Gastrocnemius medialis (tissue), 4 donors: Measurements from ENCODE around the gene AGAP5. TPM values are rescaled to one million over a fixed set of nuclear protein-coding genes. Genes with fewer than 3 reads are reported as not detected.
A peak's percentile ranks its signal among the peaks of the same experiment; 100 is the strongest.
"Not testable (repeated sequence)": the region's sequence is repeated elsewhere in the genome, so short reads cannot be mapped to it uniquely, and the experiment has no call there.

Experiments
- ATAC-seq, 2 donors: fragments of 150-250 bp; one replicate each; pipeline ENCODE4 v1.9.1; 2016
- DNase-seq, 2 donors: peaks; one replicate each; pipeline ENCODE4 v3.0.0-alpha.2; 2019
- H3K27ac ChIP-seq, 4 donors: fragments of 200-600 bp; sonication (generic); 1 replicate in 1 of 4; 2 replicates in 3 of 4; pipeline ENCODE4 v1.5.1; 2016 to 2018; ENCODE audit warnings: mild to moderate bottlenecking in 2 of 4, moderate library complexity in 1 of 4
- H3K27me3 ChIP-seq, 3 donors: fragments of 200-600 bp; sonication (generic) in 2 of 3; 1 replicate in 1 of 3; 2 replicates in 2 of 3; pipeline versions ENCODE4 v1.5.1 to v1.6.0; 2016 to 2019; ENCODE audit warnings: mild to moderate bottlenecking in 1 of 3, moderate library complexity in 1 of 3
- H3K36me3 ChIP-seq, 2 donors: fragments of 200-600 bp; sonication (generic) in 1 of 2; one replicate each; pipeline ENCODE4 v1.5.1; 2017 to 2018
- H3K4me1 ChIP-seq, 2 donors: fragments of 200-600 bp; sonication (generic) in 1 of 2; one replicate each; pipeline ENCODE4 v1.5.1; 2016 to 2017; ENCODE audit warnings: mild to moderate bottlenecking in 2 of 2
- H3K4me3 ChIP-seq, 4 donors: fragments of 200-600 bp; sonication (generic) in 3 of 4; 1 replicate in 1 of 4; 2 replicates in 3 of 4; pipeline ENCODE4 v1.5.1; 2016 to 2019; ENCODE audit warnings: mild to moderate bottlenecking in 2 of 4
- H3K9me3 ChIP-seq, 3 donors: fragments of 200-600 bp; sonication (generic) in 2 of 3; 1 replicate in 1 of 3; 2 replicates in 2 of 3; pipeline ENCODE4 v1.5.1; 2016 to 2019
- CTCF ChIP-seq, 5 experiments: fragments of 450-650 bp in 3 of 5; fragments of 200-600 bp in 2 of 5; sonication (generic) in 2 of 5; IDR thresholded peaks in 4 of 5; conservative IDR thresholded peaks in 1 of 5; 1 replicate in 4 of 5; 2 replicates in 1 of 5; pipeline ENCODE4 v1.5.1; 2016 to 2019; ENCODE audit warnings: antibody characterized with exemption in 5 of 5, mild to moderate bottlenecking in 3 of 5, moderate library complexity in 3 of 5
- POLR2A ChIP-seq, 2 donors: fragments of 450-650 bp; IDR thresholded peaks; one replicate each; pipeline ENCODE4 v1.6.1; 2017; ENCODE audit warnings: antibody characterized with exemption in 2 of 2, mild to moderate bottlenecking in 2 of 2, moderate library complexity in 2 of 2
- in situ Hi-C, 4 donors: fragments of 200-750 bp; cut with MboI; loops; one replicate each; pipeline versions ENCODE4 v1.15.0 to v1.8.0; 2017; ENCODE audit warnings: low sequenced_read_pairs in 4 of 4
- intact Hi-C: fragments of 100-400 bp; cut with DNase I; formaldehyde crosslinking; loops from one replicate; pipeline ENCODE4 v1.15.1; 2023; ENCODE audit warnings: low total_unique reads
- total RNA-seq, 4 donors: library from RNA; depleted of rRNA; stranded (reverse); fragments of >200 nt; gene quantifications; one replicate each; pipeline versions ENCODE4 v1.1.0 to v1.2.3, GENCODE V29; 2016

Gene AGAP5
- total RNA-seq, 4 donors from 2014 or later = 1.6 to 4.1 (median 3.1) TPM

DNA sequence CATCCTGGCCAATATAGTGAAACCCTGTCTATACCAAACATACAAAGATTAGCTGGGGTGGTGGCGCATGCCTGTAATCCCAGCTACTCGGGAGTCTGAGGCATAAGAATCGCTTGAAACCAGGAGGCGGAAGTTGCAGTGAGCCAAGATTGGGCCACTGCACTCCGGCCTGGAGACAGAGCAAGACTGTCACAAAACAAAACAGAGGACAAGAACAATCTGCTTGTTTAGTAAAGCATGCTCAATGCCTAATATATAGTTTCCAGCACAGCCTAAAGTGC, 44.5 kb upstream of the AGAP5 start:
- ATAC-seq (no peak), DNase-seq (no peak)
- Histone ChIP-seq H3K4me1 (peaks cover 31 to 34% of the 10 kb centered on the region in 2 donors), H3K36me3 (peaks cover 0 to 12% of the 10 kb centered on the region in 2 donors), H3K4me3 (no peak overlapping the region), H3K27me3 (no peaks in the 10 kb centered on the region), H3K27ac (peak overlapping the region in 3 of 4 donors; percentile 21 to 96 (median 22)), H3K9me3 (no peaks in the 10 kb centered on the region)
- intact Hi-C loops (no loop called here), in situ Hi-C loops (no loop called here)
- no peak for TF ChIP-seq CTCF (IDR thresholded peaks at IDR 0.05 in 4 of 5, conservative IDR thresholded peaks at IDR 0.05 in 1 of 5)
- TF ChIP-seq POLR2A (IDR thresholded peaks at IDR 0.05) = no peak

- not testable (repeated sequence) for DNase-seq
Measured at GRCh38 chr10:73740501-73741254, 42.8 kb upstream of the AGAP5 start.

DNA sequence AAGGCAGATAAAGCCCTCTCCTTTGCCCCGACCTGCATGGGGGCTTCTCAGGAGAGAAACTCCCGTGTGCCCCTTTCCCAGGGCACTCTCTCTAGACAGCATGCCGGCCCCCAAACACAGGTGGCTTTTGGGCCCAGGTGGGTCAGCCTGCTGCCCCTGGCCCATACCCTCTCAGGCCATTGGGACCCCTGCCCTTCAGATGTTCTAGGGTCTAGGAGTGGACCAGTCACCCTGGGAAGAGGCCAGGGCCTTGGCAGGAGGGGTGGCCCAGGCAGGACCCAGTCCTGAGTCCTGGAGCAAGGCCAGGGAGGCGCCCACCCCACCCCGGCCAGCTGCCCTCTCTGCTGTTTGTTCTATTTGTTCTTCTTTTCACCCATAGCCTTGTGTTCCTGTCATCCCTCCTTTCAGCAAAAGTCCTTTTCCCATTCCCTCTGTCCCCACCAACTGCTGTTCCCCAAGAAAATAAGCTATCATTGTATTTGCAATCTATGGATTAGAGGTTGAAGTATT, 36.9 kb upstream of the AGAP5 start:
- intact Hi-C loops (no loop called here), in situ Hi-C loops (no loop called here)
- H3K36me3 ChIP-seq = peaks cover 0 to 19% of the 10 kb centered on the region in 2 donors
- no peaks in the 10 kb centered on the region for H3K9me3 ChIP-seq
- H3K4me1 ChIP-seq = peaks cover 14 to 25% of the 10 kb centered on the region in 2 donors
- no peaks in the 10 kb centered on the region for H3K27me3 ChIP-seq
- H3K27ac ChIP-seq = peak overlapping the region; percentile 28 to 59 (median 38)
- DNase-seq (no peak), ATAC-seq (no peak)
- no peak overlapping the region for H3K4me3 ChIP-seq
- TF ChIP-seq POLR2A (IDR thresholded peaks at IDR 0.05) = no peak
- no peak for TF ChIP-seq CTCF (IDR thresholded peaks at IDR 0.05 in 4 of 5, conservative IDR thresholded peaks at IDR 0.05 in 1 of 5)

More at GRCh38 chr10:73740501-73741254, 42.8 kb upstream of the AGAP5 start:
- H3K36me3 ChIP-seq, H3K9me3 ChIP-seq, in situ Hi-C loops, H3K27me3 ChIP-seq, H3K4me3 ChIP-seq, intact Hi-C loops, ATAC-seq: not testable (repeated sequence)
- Histone ChIP-seq H3K27ac (peak overlapping the region in 1 of 4 donors; percentile 7), H3K4me1 (peaks cover 24 to 25% of the 10 kb centered on the region in 2 donors)

GRCh38 chr10:73734028-73734720, 36.3 kb upstream of the AGAP5 start:
- H3K9me3 ChIP-seq = no peaks in the 10 kb centered on the region
- peaks cover 18 to 25% of the 10 kb centered on the region in 2 donors for H3K4me1 ChIP-seq
- in situ Hi-C loops (no loop called here), intact Hi-C loops (no loop called here)
- DNase-seq (no peak), ATAC-seq (no peak)
- no peak overlapping the region for H3K4me3 ChIP-seq
- peaks cover 0 to 19% of the 10 kb centered on the region in 2 donors for H3K36me3 ChIP-seq
- no peak for TF ChIP-seq CTCF (IDR thresholded peaks at IDR 0.05 in 4 of 5, conservative IDR thresholded peaks at IDR 0.05 in 1 of 5)
- TF ChIP-seq POLR2A (IDR thresholded peaks at IDR 0.05) = no peak
- no peaks in the 10 kb centered on the region for H3K27me3 ChIP-seq
- H3K27ac ChIP-seq = peak overlapping the region; percentile 28 to 59 (median 49)

DNA sequence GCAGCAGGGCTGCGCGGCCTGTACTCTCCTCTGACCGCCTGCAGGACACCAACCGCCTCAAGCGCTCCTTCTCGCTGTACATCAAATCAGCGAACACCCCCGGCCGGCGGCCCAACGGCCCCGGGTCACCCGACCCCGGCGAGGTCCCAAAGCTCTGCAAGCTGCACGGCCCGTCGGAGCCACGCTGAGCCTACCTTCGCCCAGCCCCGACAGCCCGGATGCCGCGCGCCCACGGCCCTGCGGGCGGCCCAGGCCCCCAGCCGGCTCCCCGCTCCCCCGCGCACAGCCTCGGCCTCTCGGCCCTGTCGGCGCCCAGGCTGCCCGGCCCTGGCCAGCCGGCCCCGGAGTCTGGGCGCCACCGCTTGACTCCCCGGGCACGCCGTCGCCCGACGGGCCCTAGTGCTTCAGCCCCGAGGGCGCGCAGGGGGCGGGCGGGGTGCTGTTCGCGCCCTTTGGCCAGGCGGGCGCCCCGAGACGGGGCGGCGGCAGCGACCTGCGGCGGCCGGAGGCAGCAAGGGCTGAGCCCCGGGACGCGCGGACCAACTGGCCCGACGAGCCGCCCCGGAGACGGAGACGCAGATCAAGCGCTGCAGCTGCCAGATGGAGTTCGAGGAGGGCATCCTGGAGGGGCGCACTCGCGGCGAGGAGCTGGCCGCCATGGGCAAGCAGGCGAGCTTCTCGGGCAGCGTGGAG, 35.2 kb upstream of the AGAP5 start:
- DNase-seq = no peak
- H3K36me3 ChIP-seq = peaks cover 0 to 21% of the 10 kb centered on the region in 2 donors
- no peak overlapping the region for H3K4me3 ChIP-seq
- TF ChIP-seq CTCF (IDR thresholded peaks at IDR 0.05 in 4 of 5, conservative IDR thresholded peaks at IDR 0.05 in 1 of 5) = no peak
- TF ChIP-seq POLR2A (IDR thresholded peaks at IDR 0.05) = no peak
- no peaks in the 10 kb centered on the region for H3K27me3 ChIP-seq
- H3K27ac ChIP-seq = peak overlapping the region in 1 of 4 donors; percentile 59
- no peak for ATAC-seq
- intact Hi-C loops = no loop called here
- H3K4me1 ChIP-seq = peaks cover 29 to 31% of the 10 kb centered on the region in 2 donors
- H3K9me3 ChIP-seq = no peaks in the 10 kb centered on the region
- in situ Hi-C loops = no loop called here
